ENCODE data around the gene FSTL1. TPM values are rescaled to one million over a fixed set of nuclear protein-coding genes. Genes with fewer than 3 reads are reported as not detected.

The FSTL1 gene
- total and polyA plus RNA-seq, 2 experiments from 2014 or later = 50.8 to 258 TPM

GRCh38 chr3:120448756-120449155, 2.0 kb downstream of the FSTL1 start:
- no peak overlapping the region; the same call in 1 of the 2 replicates for H3K27ac Mint-ChIP-seq
- no peaks in the 10 kb centered on the region for H3K9me2 ChIP-seq (ENCODE audit: insufficient read depth)
- peaks cover 31% of the 10 kb centered on the region for H3K36me3 Mint-ChIP-seq (ENCODE audit: low read depth)
- peaks cover 56% of the 10 kb centered on the region for H3K4me1 Mint-ChIP-seq
- H3K4me3 ChIP-seq = peak overlapping the region; percentile 87
- peaks cover 8% of the 10 kb centered on the region; the same call in 1 of the 2 replicates for H3K27me3 ChIP-seq (ENCODE audit: insufficient read depth)
- no peak for TF ChIP-seq EZH2 (IDR thresholded peaks at IDR 0.05; ENCODE audit: low read depth, unreplicated experiment)
- peak; percentile 25; the same call in 1 of the 2 replicates for TF ChIP-seq POLR2AphosphoS5 (IDR thresholded peaks at IDR 0.05; ENCODE audit: low read depth)
- peak; percentile 52 for DNase-seq (ENCODE audit: low spot score)
- H3F3A ChIP-seq (replicated peaks; ENCODE audit: low read depth) = peaks cover 8% of the 10 kb centered on the region; the same call in 1 of the 2 replicates
- no peak overlapping the region; the same call in 1 of the 2 replicates for H3K27ac ChIP-seq (ENCODE audit: low read depth)
- peak; percentile 2; the same call in 2 of the 3 replicates for ATAC-seq
- peak overlapping the region; percentile 95 for H3K4me3 Mint-ChIP-seq
- H3K9me3 Mint-ChIP-seq = peaks cover 3% of the 10 kb centered on the region; the same call in 1 of the 3 replicates
- H3K4me1 ChIP-seq (ENCODE audit: insufficient read depth) = peaks cover 37% of the 10 kb centered on the region
- peaks cover 10% of the 10 kb centered on the region for H3K27me3 Mint-ChIP-seq (ENCODE audit: insufficient read depth, low read depth, poor library complexity)
- H2AFZ ChIP-seq = no peak overlapping the region
- peak overlapping the region; percentile 93 for H3K4me2 ChIP-seq
- peaks cover 16% of the 10 kb centered on the region for H4K20me1 ChIP-seq (replicated peaks; ENCODE audit: insufficient read depth)
- H3K36me3 ChIP-seq (ENCODE audit: insufficient read depth) = no peaks in the 10 kb centered on the region; the same call in 1 of the 2 replicates
- peaks cover 67% of the 10 kb centered on the region for H3K79me2 ChIP-seq (replicated peaks; ENCODE audit: insufficient read depth)

- Histone ChIP-seq H3K79me2 (replicated peaks; ENCODE audit: insufficient read depth) (peaks cover 81% of the 10 kb centered on the region), H3K4me1 (ENCODE audit: insufficient read depth) (peaks cover 33% of the 10 kb centered on the region), H3K9me2 (ENCODE audit: insufficient read depth) (no peaks in the 10 kb centered on the region), H3K4me3 (no peak overlapping the region), H2AFZ (no peak overlapping the region), H3K27me3 (ENCODE audit: insufficient read depth) (peaks cover 4% of the 10 kb centered on the region; the same call in 1 of the 2 replicates), H3K27ac (ENCODE audit: low read depth) (no peak overlapping the region), H4K20me1 (replicated peaks; ENCODE audit: insufficient read depth) (peaks cover 16% of the 10 kb centered on the region), H3F3A (replicated peaks; ENCODE audit: low read depth) (peaks cover 5% of the 10 kb centered on the region; the same call in 1 of the 2 replicates), H3K4me2 (peak overlapping the region; percentile 93; the same call in 1 of the 2 replicates), H3K36me3 (ENCODE audit: insufficient read depth) (no peaks in the 10 kb centered on the region; the same call in 1 of the 2 replicates)
- DNase-seq (ENCODE audit: low spot score) (no peak), ATAC-seq (no peak)
- peaks cover 10% of the 10 kb centered on the region for H3K27me3 Mint-ChIP-seq (ENCODE audit: insufficient read depth, low read depth, poor library complexity)
- peaks cover 31% of the 10 kb centered on the region for H3K36me3 Mint-ChIP-seq (ENCODE audit: low read depth)
- H3K4me1 Mint-ChIP-seq = peaks cover 54% of the 10 kb centered on the region
- peak overlapping the region; percentile 30; the same call in 1 of the 3 replicates for H3K4me3 Mint-ChIP-seq
- H3K27ac Mint-ChIP-seq = no peak overlapping the region
- H3K9me3 Mint-ChIP-seq = peaks cover 3% of the 10 kb centered on the region; the same call in 1 of the 3 replicates
- TF ChIP-seq CTCF (conservative IDR thresholded peaks at IDR 0.05; ENCODE audit: low read depth in 2 of 2) (no peak), REST (IDR thresholded peaks at IDR 0.05; ENCODE audit: unreplicated experiment) (no peak), STAT1 (IDR thresholded peaks at IDR 0.05; ENCODE audit: unreplicated experiment) (no peak), CREB1 (CRISPR knock-in tag; IDR thresholded peaks at IDR 0.05; ENCODE audit: low read depth) (no peak), EZH2 (IDR thresholded peaks at IDR 0.05; ENCODE audit: low read depth, unreplicated experiment) (no peak), EZH2phosphoT487 (IDR thresholded peaks at IDR 0.05; ENCODE audit: unreplicated experiment) (no peak), ZNF462 (CRISPR knock-in tag; IDR thresholded peaks at IDR 0.05) (no peak)
Observed at GRCh38 chr3:120446891-120447668, 3.7 kb downstream of the FSTL1 start.

Measured in GM23338 (cell line).